ENCODE results near the gene PATE2. TPM values are rescaled to one million over a fixed set of nuclear protein-coding genes. Genes with fewer than 3 reads are reported as not detected.

PATE2 gene
- 0.01 TPM for polyA plus RNA-seq (2013, experiment 1 of 2)
- not detected for polyA plus RNA-seq (2013, experiment 2 of 2)

DNA sequence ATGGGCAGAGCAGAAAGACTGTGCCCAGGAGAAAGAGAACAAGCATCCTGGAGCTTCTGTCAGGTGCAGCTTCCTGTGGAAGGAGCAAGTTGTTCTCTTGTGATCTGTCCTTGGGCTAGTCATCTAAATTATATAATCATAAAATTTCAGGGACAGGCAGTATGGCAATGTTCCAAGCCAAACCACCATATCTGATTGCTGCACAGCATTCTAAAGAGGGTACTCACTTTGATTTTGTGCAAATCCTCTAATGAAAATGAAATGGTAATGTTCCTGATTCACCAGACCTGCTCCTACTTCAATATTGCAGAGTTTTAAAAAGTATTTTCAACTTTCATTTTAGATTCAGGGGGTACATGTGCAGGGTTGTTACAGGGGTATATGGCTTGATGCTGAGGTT lies at the start of gene PATE2:
Gene PATE2 (minus strand): TSS at position 101 of the 400 bp plus-strand sequence. CDS start 55 bp downstream, at position 46.
- no peak within 1 kb of the TSS for H3K4me2 ChIP-seq (ENCODE audit: insufficient read depth, low read length, poor library complexity, severe bottlenecking)
- no peak within 1 kb of the TSS for H2BK5ac ChIP-seq (ENCODE audit: low read length)
- no peak within 1 kb of the TSS for H2BK15ac ChIP-seq (ENCODE audit: low read length)
- H3K4me3 ChIP-seq (ENCODE audit: low read length in 2 of 2), result no peak within 1 kb of the TSS
- no peak within 1 kb of the TSS for H4K91ac ChIP-seq (ENCODE audit: low read depth, low read length, poor library complexity)
- no peak within 1 kb of the TSS for H3K4ac ChIP-seq (ENCODE audit: low read length)
- H3K36me3 ChIP-seq (replicated peaks in 1 of 2; ENCODE audit: control insufficient read depth in 2 of 2, insufficient read depth in 2 of 2, low read length in 2 of 2), result no peaks in the 10 kb centered on the region
- no peak within 1 kb of the TSS for H2BK120ac ChIP-seq (ENCODE audit: low read depth, low read length)
- no peak within 1 kb of the TSS for H3K9ac ChIP-seq (ENCODE audit: low read depth, low read length, poor library complexity)
- no peak within 1 kb of the TSS for H3K18ac ChIP-seq (ENCODE audit: low read length)
- no peak within 1 kb of the TSS for H3K27ac ChIP-seq (replicated peaks; ENCODE audit: low read length)
- no peak within 1 kb of the TSS for H4K8ac ChIP-seq (ENCODE audit: low read depth, low read length)
- H2BK12ac ChIP-seq (ENCODE audit: low read length), result no peak within 1 kb of the TSS
- no peak within 1 kb of the TSS for H2AFZ ChIP-seq (ENCODE audit: low read length)
- no peaks in the 10 kb centered on the region for H3K9me3 ChIP-seq (replicated peaks in 1 of 2; ENCODE audit: control insufficient read depth in 2 of 2, insufficient read depth in 1 of 2, low read depth in 1 of 2, low read length in 2 of 2)
- no peak within 1 kb of the TSS for H3K14ac ChIP-seq (ENCODE audit: low read length)
- no peak within 1 kb of the TSS for H3K23ac ChIP-seq (ENCODE audit: low read depth, low read length, poor library complexity)
- no peaks in the 10 kb centered on the region for H3K27me3 ChIP-seq (ENCODE audit: control insufficient read depth in 3 of 3, insufficient read depth in 3 of 3, low read depth in 1 of 3, low read length in 3 of 3)
- DNase-seq (ENCODE audit: low spot score), result no peak
- H3K79me1 ChIP-seq (ENCODE audit: low read depth, low read length), result no peaks in the 10 kb centered on the region
- no peaks in the 10 kb centered on the region for H3K4me1 ChIP-seq (ENCODE audit: control insufficient read depth in 2 of 2, insufficient read depth in 1 of 2, low read depth in 1 of 2, low read length in 2 of 2)
- no peak within 1 kb of the TSS for H2AK5ac ChIP-seq (ENCODE audit: low read depth, low read length)

- Histone ChIP-seq H3K9ac (ENCODE audit: low read depth, low read length, poor library complexity) (no peak overlapping the region), H3K14ac (ENCODE audit: low read length) (no peak overlapping the region), H3K27ac (replicated peaks; ENCODE audit: low read length) (no peak overlapping the region), H2AFZ (ENCODE audit: low read length) (no peak overlapping the region), H3K23ac (ENCODE audit: low read depth, low read length, poor library complexity) (no peak overlapping the region), H4K91ac (ENCODE audit: low read depth, low read length, poor library complexity) (no peak overlapping the region), H2BK15ac (ENCODE audit: low read length) (no peak overlapping the region), H3K4me3 (ENCODE audit: low read length in 2 of 2) (no peak overlapping the region), H3K4me2 (ENCODE audit: insufficient read depth, low read length, poor library complexity, severe bottlenecking) (no peak overlapping the region), H3K9me3 (replicated peaks in 1 of 2; ENCODE audit: control insufficient read depth in 2 of 2, insufficient read depth in 1 of 2, low read depth in 1 of 2, low read length in 2 of 2) (peaks cover 0 to 8% of the 10 kb centered on the region in 2 donors), H3K4ac (ENCODE audit: low read length) (no peak overlapping the region), H3K18ac (ENCODE audit: low read length) (no peak overlapping the region), H3K79me1 (ENCODE audit: low read depth, low read length) (no peaks in the 10 kb centered on the region), H2BK12ac (ENCODE audit: low read length) (no peak overlapping the region), H2AK5ac (ENCODE audit: low read depth, low read length) (no peak overlapping the region), H3K36me3 (replicated peaks in 1 of 2; ENCODE audit: control insufficient read depth in 2 of 2, insufficient read depth in 2 of 2, low read length in 2 of 2) (no peaks in the 10 kb centered on the region), H3K4me1 (ENCODE audit: control insufficient read depth in 2 of 2, insufficient read depth in 1 of 2, low read depth in 1 of 2, low read length in 2 of 2) (no peaks in the 10 kb centered on the region), H2BK5ac (ENCODE audit: low read length) (no peak overlapping the region), H3K27me3 (ENCODE audit: control insufficient read depth in 3 of 3, insufficient read depth in 3 of 3, low read depth in 1 of 3, low read length in 3 of 3) (no peaks in the 10 kb centered on the region), H2BK120ac (ENCODE audit: low read depth, low read length) (no peak overlapping the region), H4K8ac (ENCODE audit: low read depth, low read length) (no peak overlapping the region)
- no peak for DNase-seq (ENCODE audit: low spot score)
- no CpG with 5 or more reads among the region's 1 CpG for WGBS, 2 donors (ENCODE audit: extremely low coverage in 2 of 2, insufficient read length in 2 of 2, insufficient replicate concordance in 1 of 2)
Measured at GRCh38 chr11:125807909-125808308, 29.3 kb upstream of the PATE2 start.

DNA sequence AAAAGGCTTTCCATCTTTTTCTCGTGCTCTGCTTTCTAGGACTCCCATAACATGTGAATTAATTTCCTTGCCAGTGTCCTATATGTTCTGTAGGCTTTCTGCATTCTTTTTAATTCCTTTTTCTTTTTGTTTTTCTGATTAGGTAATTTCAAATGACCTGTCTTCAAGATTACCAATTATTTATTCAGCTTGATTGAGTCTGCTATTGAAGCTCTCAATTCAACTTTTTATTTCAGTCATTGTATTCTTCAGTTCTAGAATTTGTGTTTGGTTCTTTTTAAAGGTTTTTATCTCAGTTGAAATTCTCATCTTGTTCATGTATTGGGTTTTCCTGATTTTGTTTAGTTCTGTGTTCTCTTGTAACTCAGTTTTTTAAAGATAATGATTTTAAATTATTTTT lies 23.8 kb upstream of the PATE2 start:
- no peak overlapping the region for H2BK5ac ChIP-seq (ENCODE audit: low read length)
- no peak overlapping the region for H3K23ac ChIP-seq (ENCODE audit: low read depth, low read length, poor library complexity)
- no peak overlapping the region for H4K8ac ChIP-seq (ENCODE audit: low read depth, low read length)
- no peaks in the 10 kb centered on the region for H3K36me3 ChIP-seq (replicated peaks in 1 of 2; ENCODE audit: control insufficient read depth in 2 of 2, insufficient read depth in 2 of 2, low read length in 2 of 2)
- H3K9ac ChIP-seq (ENCODE audit: low read depth, low read length, poor library complexity), result no peak overlapping the region
- no peaks in the 10 kb centered on the region for H3K4me1 ChIP-seq (ENCODE audit: control insufficient read depth in 2 of 2, insufficient read depth in 1 of 2, low read depth in 1 of 2, low read length in 2 of 2)
- no peaks in the 10 kb centered on the region for H3K27me3 ChIP-seq (ENCODE audit: control insufficient read depth in 3 of 3, insufficient read depth in 3 of 3, low read depth in 1 of 3, low read length in 3 of 3)
- no peak overlapping the region for H3K4me2 ChIP-seq (ENCODE audit: insufficient read depth, low read length, poor library complexity, severe bottlenecking)
- no peak overlapping the region for H3K4ac ChIP-seq (ENCODE audit: low read length)
- no peak overlapping the region for H3K27ac ChIP-seq (replicated peaks; ENCODE audit: low read length)
- H2AFZ ChIP-seq (ENCODE audit: low read length), result no peak overlapping the region
- no peak overlapping the region for H2BK12ac ChIP-seq (ENCODE audit: low read length)
- peaks cover 3 to 11% of the 10 kb centered on the region in 2 donors for H3K9me3 ChIP-seq (replicated peaks in 1 of 2; ENCODE audit: control insufficient read depth in 2 of 2, insufficient read depth in 1 of 2, low read depth in 1 of 2, low read length in 2 of 2)
- H3K14ac ChIP-seq (ENCODE audit: low read length), result no peak overlapping the region
- no peaks in the 10 kb centered on the region for H3K79me1 ChIP-seq (ENCODE audit: low read depth, low read length)
- DNase-seq (ENCODE audit: low spot score), result no peak
- no peak overlapping the region for H4K91ac ChIP-seq (ENCODE audit: low read depth, low read length, poor library complexity)
- no peak overlapping the region for H2BK120ac ChIP-seq (ENCODE audit: low read depth, low read length)
- no peak overlapping the region for H3K18ac ChIP-seq (ENCODE audit: low read length)
- no CpG with 5 or more reads among the region's 1 CpG for WGBS, 2 donors (ENCODE audit: extremely low coverage in 2 of 2, insufficient read length in 2 of 2, insufficient replicate concordance in 1 of 2)
- H2AK5ac ChIP-seq (ENCODE audit: low read depth, low read length), result no peak overlapping the region
- H3K4me3 ChIP-seq (ENCODE audit: low read length in 2 of 2), result no peak overlapping the region
- no peak overlapping the region for H2BK15ac ChIP-seq (ENCODE audit: low read length)

- Histone ChIP-seq H3K4me1 (ENCODE audit: control insufficient read depth in 2 of 2, insufficient read depth in 1 of 2, low read depth in 1 of 2, low read length in 2 of 2) (no peaks in the 10 kb centered on the region), H3K4me3 (ENCODE audit: low read length in 2 of 2) (no peak overlapping the region), H4K8ac (ENCODE audit: low read depth, low read length) (no peak overlapping the region), H3K27me3 (ENCODE audit: control insufficient read depth in 3 of 3, insufficient read depth in 3 of 3, low read depth in 1 of 3, low read length in 3 of 3) (no peaks in the 10 kb centered on the region), H2BK15ac (ENCODE audit: low read length) (no peak overlapping the region), H2BK5ac (ENCODE audit: low read length) (no peak overlapping the region), H3K23ac (ENCODE audit: low read depth, low read length, poor library complexity) (no peak overlapping the region), H2BK120ac (ENCODE audit: low read depth, low read length) (no peak overlapping the region), H3K18ac (ENCODE audit: low read length) (no peak overlapping the region), H2AK5ac (ENCODE audit: low read depth, low read length) (no peak overlapping the region), H3K4me2 (ENCODE audit: insufficient read depth, low read length, poor library complexity, severe bottlenecking) (no peak overlapping the region), H2AFZ (ENCODE audit: low read length) (no peak overlapping the region), H4K91ac (ENCODE audit: low read depth, low read length, poor library complexity) (no peak overlapping the region), H3K14ac (ENCODE audit: low read length) (no peak overlapping the region), H3K9ac (ENCODE audit: low read depth, low read length, poor library complexity) (no peak overlapping the region), H3K79me1 (ENCODE audit: low read depth, low read length) (no peaks in the 10 kb centered on the region), H3K36me3 (replicated peaks in 1 of 2; ENCODE audit: control insufficient read depth in 2 of 2, insufficient read depth in 2 of 2, low read length in 2 of 2) (no peaks in the 10 kb centered on the region), H3K4ac (ENCODE audit: low read length) (no peak overlapping the region), H3K27ac (replicated peaks; ENCODE audit: low read length) (no peak overlapping the region), H3K9me3 (replicated peaks in 1 of 2; ENCODE audit: control insufficient read depth in 2 of 2, insufficient read depth in 1 of 2, low read depth in 1 of 2, low read length in 2 of 2) (peaks cover 3 to 11% of the 10 kb centered on the region in 2 donors), H2BK12ac (ENCODE audit: low read length) (no peak overlapping the region)
- no peak for DNase-seq (ENCODE audit: low spot score)
- WGBS, 2 donors (ENCODE audit: extremely low coverage in 2 of 2, insufficient read length in 2 of 2, insufficient replicate concordance in 1 of 2), result no CpG with 5 or more reads among the region's 2 CpGs
Measured at GRCh38 chr11:125799808-125800207, 21.2 kb upstream of the PATE2 start.

All from neuronal stem cell (in vitro differentiated cells).